DOHH2 (cell line): ENCODE results near the gene CALHM6.

Experiments
- CTCF ChIP-seq: fragments of 200-600 bp; sonication (generic); IDR thresholded peaks from one replicate; pipeline ENCODE4 v1.5.1; 2014; ENCODE audit warnings: antibody characterized with exemption, mild to moderate bottlenecking, low read depth, low read length; ENCODE audit not compliant: poor library complexity, severe bottlenecking
- EZH2phosphoT487 ChIP-seq: fragments of 200-600 bp; sonication (generic); IDR thresholded peaks from 2 replicates; pipeline ENCODE4 v1.6.1; 2017; ENCODE audit warnings: borderline replicate concordance, mild to moderate bottlenecking, antibody characterized with exemption, low read length, moderate library complexity, mixed read lengths

DNA sequence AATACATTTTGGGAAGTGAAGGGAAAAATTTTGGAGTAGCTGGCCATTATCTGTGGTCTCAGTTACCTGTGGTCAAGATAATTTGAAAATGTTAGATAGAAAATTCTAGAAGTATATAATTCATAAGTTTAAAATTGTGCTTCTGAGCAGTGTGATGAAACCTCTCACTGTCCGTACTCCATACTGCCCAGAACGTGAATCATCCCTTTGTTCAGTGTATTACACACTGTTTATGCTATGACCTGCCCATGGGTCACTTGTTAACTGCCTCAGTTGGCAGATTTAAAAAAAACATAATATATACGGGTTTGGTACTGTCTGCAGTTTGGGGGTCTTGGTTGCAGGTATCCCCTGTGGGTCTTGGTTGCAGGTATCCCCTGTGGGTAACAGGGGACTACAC is 46.1 kb downstream of the CALHM6 start:
- TF ChIP-seq CTCF (no peak), EZH2phosphoT487 (no peak)
